Suprapubic skin (tissue), 4 donors: Measurements from ENCODE around the gene TPRN.

Experiments
- EP300 ChIP-seq: sonication (generic); formaldehyde crosslinking; IDR thresholded peaks from one replicate; pipeline ENCODE4 v1.6.1; 2017; ENCODE audit warnings: antibody characterized with exemption
- POLR2A ChIP-seq, 2 donors: fragments of 450-650 bp; IDR thresholded peaks; one replicate each; pipeline ENCODE4 v1.6.1; 2017; ENCODE audit warnings: antibody characterized with exemption in 2 of 2, mild to moderate bottlenecking in 2 of 2, moderate library complexity in 2 of 2
- POLR2AphosphoS5 ChIP-seq, 3 donors: sonication (generic); formaldehyde crosslinking; IDR thresholded peaks; one replicate each; pipeline ENCODE4 v1.6.1; 2017; ENCODE audit warnings: antibody characterized with exemption in 3 of 3
- TF ChIP-seq, protein P1 (sequence below), 2 donors: fragments of 200-600 bp in 1 of 2; fragments of 450-650 bp in 1 of 2; sonication (generic) in 1 of 2; IDR thresholded peaks; one replicate each; pipeline ENCODE4 v1.5.1; 2016 to 2019; ENCODE audit warnings: antibody characterized with exemption in 2 of 2, mild to moderate bottlenecking in 1 of 2, moderate library complexity in 1 of 2

DNA sequence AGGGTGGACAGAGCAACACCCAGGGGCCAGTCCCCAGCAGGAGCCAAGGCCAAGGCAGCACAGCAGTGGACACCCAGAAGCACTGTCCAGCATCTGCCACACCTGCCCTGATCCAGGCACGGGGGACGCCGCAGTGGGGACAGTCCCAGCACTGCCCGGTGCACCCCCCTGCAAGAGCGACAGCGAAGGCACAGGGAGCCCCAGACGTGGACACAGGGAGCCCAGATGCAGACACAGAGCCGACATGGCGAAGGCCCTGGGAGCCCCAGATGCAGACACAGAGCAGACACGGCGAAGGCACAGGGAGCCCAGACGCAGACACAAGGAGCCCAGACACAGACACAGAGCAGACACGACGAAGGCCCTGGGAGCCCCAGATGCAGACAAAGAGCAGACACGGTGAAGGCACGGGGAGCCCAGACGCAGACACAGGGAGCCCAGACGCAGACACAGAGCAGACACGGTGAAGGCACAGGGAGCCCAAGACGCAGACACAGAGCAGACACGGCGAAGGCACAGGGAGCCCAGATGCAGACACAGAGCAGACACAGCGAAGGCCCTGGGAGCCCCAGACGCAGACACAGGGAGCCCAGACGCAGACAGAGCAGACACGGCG, 16.5 kb downstream of the TPRN start:
- TF ChIP-seq, protein P1, sequence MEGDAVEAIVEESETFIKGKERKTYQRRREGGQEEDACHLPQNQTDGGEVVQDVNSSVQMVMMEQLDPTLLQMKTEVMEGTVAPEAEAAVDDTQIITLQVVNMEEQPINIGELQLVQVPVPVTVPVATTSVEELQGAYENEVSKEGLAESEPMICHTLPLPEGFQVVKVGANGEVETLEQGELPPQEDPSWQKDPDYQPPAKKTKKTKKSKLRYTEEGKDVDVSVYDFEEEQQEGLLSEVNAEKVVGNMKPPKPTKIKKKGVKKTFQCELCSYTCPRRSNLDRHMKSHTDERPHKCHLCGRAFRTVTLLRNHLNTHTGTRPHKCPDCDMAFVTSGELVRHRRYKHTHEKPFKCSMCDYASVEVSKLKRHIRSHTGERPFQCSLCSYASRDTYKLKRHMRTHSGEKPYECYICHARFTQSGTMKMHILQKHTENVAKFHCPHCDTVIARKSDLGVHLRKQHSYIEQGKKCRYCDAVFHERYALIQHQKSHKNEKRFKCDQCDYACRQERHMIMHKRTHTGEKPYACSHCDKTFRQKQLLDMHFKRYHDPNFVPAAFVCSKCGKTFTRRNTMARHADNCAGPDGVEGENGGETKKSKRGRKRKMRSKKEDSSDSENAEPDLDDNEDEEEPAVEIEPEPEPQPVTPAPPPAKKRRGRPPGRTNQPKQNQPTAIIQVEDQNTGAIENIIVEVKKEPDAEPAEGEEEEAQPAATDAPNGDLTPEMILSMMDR (IDR thresholded peaks at IDR 0.05), result no peak
- no peak for TF ChIP-seq POLR2A (IDR thresholded peaks at IDR 0.05)
- TF ChIP-seq POLR2AphosphoS5 (IDR thresholded peaks at IDR 0.05), result no peak
- no peak for TF ChIP-seq EP300
